Tongue (tissue), 2 donors: ENCODE results near the gene ACSF3. TPM values are rescaled to one million over a fixed set of nuclear protein-coding genes. Genes with fewer than 3 reads are reported as not detected.

Source experiments
- DNase-seq: peaks from one replicate; pipeline ENCODE4 v3.0.0-alpha.2; 2015
- total RNA-seq: library from RNA; depleted of rRNA; stranded (reverse); fragments of >200 nt; gene quantifications from one replicate; pipeline ENCODE4 v1.2.3, GENCODE V29; 2014

ACSF3 gene
- total RNA-seq, 1 donor from 2014 or later = 20.1 TPM

- DNase-seq = no peak
These were observed 18.9 kb downstream of the ACSF3 start for GRCh38 chr16:89112377-89113151.

GRCh38 chr16:89113152-89113547 lies 19.5 kb downstream of the ACSF3 start:
- no peak for DNase-seq

- DNase-seq = no peak
These were observed 20.0 kb downstream of the ACSF3 start for GRCh38 chr16:89113661-89114060.

- no peak for DNase-seq
These were observed 20.7 kb downstream of the ACSF3 start for GRCh38 chr16:89114159-89114981.

- peak; percentile 22 for DNase-seq
These were observed 21.7 kb downstream of the ACSF3 start for GRCh38 chr16:89115216-89115861.

- no peak for DNase-seq
These were observed 22.9 kb downstream of the ACSF3 start for GRCh38 chr16:89116341-89117226.

- no peak for DNase-seq
These were observed 23.7 kb downstream of the ACSF3 start for GRCh38 chr16:89117227-89117974.

- DNase-seq = no peak
These were observed 24.3 kb downstream of the ACSF3 start for GRCh38 chr16:89117975-89118289.

- DNase-seq = no peak
These were observed 24.9 kb downstream of the ACSF3 start for GRCh38 chr16:89118361-89119165.

GRCh38 chr16:89119166-89119621 lies 25.5 kb downstream of the ACSF3 start:
- DNase-seq = no peak

- DNase-seq = no peak
These were observed 26.0 kb downstream of the ACSF3 start for GRCh38 chr16:89119661-89120141.

GRCh38 chr16:89120281-89120680 lies 26.6 kb downstream of the ACSF3 start:
- DNase-seq = no peak

GRCh38 chr16:89120921-89121351 lies 27.3 kb downstream of the ACSF3 start:
- no peak for DNase-seq

GRCh38 chr16:89121691-89122321 lies 28.2 kb downstream of the ACSF3 start:
- DNase-seq = no peak

GRCh38 chr16:89122322-89122851 lies 28.7 kb downstream of the ACSF3 start:
- peak; percentile 5 for DNase-seq

- DNase-seq = no peak
These were observed 29.6 kb downstream of the ACSF3 start for GRCh38 chr16:89123001-89123830.

- DNase-seq = no peak
These were observed 30.1 kb downstream of the ACSF3 start for GRCh38 chr16:89123831-89124100.

- no peak for DNase-seq
These were observed 35.7 kb downstream of the ACSF3 start for GRCh38 chr16:89129378-89129777.

- DNase-seq = no peak
These were observed 36.8 kb downstream of the ACSF3 start for GRCh38 chr16:89130448-89130847.
